Stomach (tissue), 4 donors: ENCODE measurements around the gene TRDN.

Experiments used
- EP300 ChIP-seq: sonication (generic); formaldehyde crosslinking; IDR thresholded peaks from one replicate; pipeline ENCODE4 v1.6.1; 2017; ENCODE audit warnings: antibody characterized with exemption
- POLR2AphosphoS5 ChIP-seq, 3 donors: sonication (generic); formaldehyde crosslinking; IDR thresholded peaks; one replicate each; pipeline ENCODE4 v1.6.1; 2016; ENCODE audit warnings: antibody characterized with exemption in 3 of 3
- TF ChIP-seq, protein P1 (sequence below), 7 experiments: fragments of 450-650 bp in 4 of 7; fragments of 200-600 bp in 3 of 7; sonication (generic) in 3 of 7; IDR thresholded peaks; one replicate each; pipeline ENCODE4 v1.5.1; 2016 to 2019; ENCODE audit warnings: antibody characterized with exemption in 7 of 7, control low read depth in 2 of 7, mild to moderate bottlenecking in 1 of 7

DNA sequence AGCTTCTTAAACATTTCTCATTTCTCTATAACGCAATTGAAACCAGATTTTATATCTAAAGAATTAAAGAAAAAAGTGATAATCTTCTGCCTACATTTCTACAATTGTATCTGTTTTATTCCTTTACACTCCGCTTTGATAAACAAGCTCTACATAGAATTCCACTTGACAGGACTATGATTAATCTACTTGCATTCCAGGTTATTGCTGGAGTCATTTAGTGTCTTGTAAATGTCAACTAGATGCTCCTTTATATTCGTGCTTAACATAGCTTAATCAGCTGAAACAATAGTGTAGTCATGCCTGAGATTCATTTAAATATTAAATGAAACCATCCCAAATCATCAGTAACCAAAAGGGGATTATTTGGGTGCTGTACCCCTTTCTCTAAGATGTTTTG is 284.0 kb downstream of the TRDN start:
- TF ChIP-seq EP300 (no peak), POLR2AphosphoS5 (IDR thresholded peaks at IDR 0.05) (no peak)
- TF ChIP-seq, protein P1, sequence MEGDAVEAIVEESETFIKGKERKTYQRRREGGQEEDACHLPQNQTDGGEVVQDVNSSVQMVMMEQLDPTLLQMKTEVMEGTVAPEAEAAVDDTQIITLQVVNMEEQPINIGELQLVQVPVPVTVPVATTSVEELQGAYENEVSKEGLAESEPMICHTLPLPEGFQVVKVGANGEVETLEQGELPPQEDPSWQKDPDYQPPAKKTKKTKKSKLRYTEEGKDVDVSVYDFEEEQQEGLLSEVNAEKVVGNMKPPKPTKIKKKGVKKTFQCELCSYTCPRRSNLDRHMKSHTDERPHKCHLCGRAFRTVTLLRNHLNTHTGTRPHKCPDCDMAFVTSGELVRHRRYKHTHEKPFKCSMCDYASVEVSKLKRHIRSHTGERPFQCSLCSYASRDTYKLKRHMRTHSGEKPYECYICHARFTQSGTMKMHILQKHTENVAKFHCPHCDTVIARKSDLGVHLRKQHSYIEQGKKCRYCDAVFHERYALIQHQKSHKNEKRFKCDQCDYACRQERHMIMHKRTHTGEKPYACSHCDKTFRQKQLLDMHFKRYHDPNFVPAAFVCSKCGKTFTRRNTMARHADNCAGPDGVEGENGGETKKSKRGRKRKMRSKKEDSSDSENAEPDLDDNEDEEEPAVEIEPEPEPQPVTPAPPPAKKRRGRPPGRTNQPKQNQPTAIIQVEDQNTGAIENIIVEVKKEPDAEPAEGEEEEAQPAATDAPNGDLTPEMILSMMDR (IDR thresholded peaks at IDR 0.05): no peak
